Smooth muscle cell (in vitro differentiated cells): ENCODE measurements around the gene BPIFA1. TPM values are rescaled to one million over a fixed set of nuclear protein-coding genes. Genes with fewer than 3 reads are reported as not detected.

Experiments
- DNase-seq: peaks from one replicate; lab custom pipeline; 2025; ENCODE audit not compliant: unreplicated experiment; lab: John Stamatoyannopoulos, UW
- H2AFZ ChIP-seq: fragments of 200-600 bp; sonication (generic); 2 replicates; pipeline ENCODE4 v1.6.0; 2016; ENCODE audit warnings: antibody characterized with exemption, low read depth, mild to moderate bottlenecking
- H3F3A ChIP-seq: fragments of 200-600 bp; sonication (generic); 2 replicates; pipeline ENCODE4 v1.6.0; 2017; ENCODE audit warnings: antibody characterized with exemption, low read depth
- H3K27ac ChIP-seq: fragments of 200-600 bp; sonication (generic); 2 replicates; pipeline ENCODE4 v1.5.1; 2016; ENCODE audit warnings: low read depth, mild to moderate bottlenecking
- H3K27me3 ChIP-seq: fragments of 200-600 bp; sonication (generic); 2 replicates; pipeline ENCODE4 v1.6.1; 2016; ENCODE audit warnings: low read depth, mild to moderate bottlenecking
- H3K36me3 ChIP-seq: fragments of 200-600 bp; sonication (generic); 2 replicates; pipeline ENCODE4 v1.5.1; 2016; ENCODE audit warnings: low read depth
- H3K4me1 ChIP-seq: fragments of 200-600 bp; sonication (generic); 2 replicates; pipeline ENCODE4 v1.5.1; 2016; ENCODE audit warnings: low read depth
- H3K4me2 ChIP-seq: fragments of 200-600 bp; sonication (generic); 2 replicates; pipeline ENCODE4 v1.6.0; 2016; ENCODE audit warnings: mild to moderate bottlenecking
- H3K4me3 ChIP-seq: fragments of 200-600 bp; sonication (generic); 2 replicates; pipeline ENCODE4 v1.5.1; 2016; ENCODE audit warnings: mild to moderate bottlenecking
- H3K79me2 ChIP-seq: fragments of 200-600 bp; sonication (generic); 2 replicates; pipeline ENCODE4 v1.6.0; 2016; ENCODE audit warnings: low read depth, mild to moderate bottlenecking
- H3K9ac ChIP-seq: fragments of 200-600 bp; sonication (generic); 2 replicates; pipeline ENCODE4 v1.6.0; 2016; ENCODE audit warnings: low read depth
- H3K9me3 ChIP-seq: fragments of 200-600 bp; sonication (generic); replicated peaks from 2 replicates; pipeline ENCODE4 v1.5.1; 2016; ENCODE audit warnings: low read depth
- H4K20me1 ChIP-seq: fragments of 200-600 bp; sonication (generic); 2 replicates; pipeline ENCODE4 v1.6.0; 2016; ENCODE audit warnings: low read depth
- WGBS: methylation state at CpG from one replicate; pipeline ENCODE4 v1.1.7; 2016; ENCODE audit warnings: low lambda C conversion rate; 5-methylcytosine and 5-hydroxymethylcytosine counted together
- polyA plus RNA-seq: library from polyadenylated mRNA; unstranded; fragments of >200 nt; fragmentation: Nextera tagmentation; extraction: Ambion mirVana; gene quantifications from 2 replicates; pipeline ENCODE4 v1.2.1, GENCODE V29; 2016
- total RNA-seq: library from RNA; depleted of rRNA; stranded (reverse); fragments of >200 nt; gene quantifications from 2 replicates; pipeline ENCODE4 v1.2.3, GENCODE V29; 2014
- TF ChIP-seq, protein P1 (sequence below): fragments of 200-600 bp; sonication (generic); IDR thresholded peaks from 2 replicates; pipeline ENCODE4 v1.5.1; 2017; ENCODE audit warnings: borderline replicate concordance, mild to moderate bottlenecking, antibody characterized with exemption; ENCODE audit not compliant: insufficient read depth, poor library complexity, severe bottlenecking

BPIFA1 gene
- total and polyA plus RNA-seq, 2 experiments from 2014 or later: not detected

DNA sequence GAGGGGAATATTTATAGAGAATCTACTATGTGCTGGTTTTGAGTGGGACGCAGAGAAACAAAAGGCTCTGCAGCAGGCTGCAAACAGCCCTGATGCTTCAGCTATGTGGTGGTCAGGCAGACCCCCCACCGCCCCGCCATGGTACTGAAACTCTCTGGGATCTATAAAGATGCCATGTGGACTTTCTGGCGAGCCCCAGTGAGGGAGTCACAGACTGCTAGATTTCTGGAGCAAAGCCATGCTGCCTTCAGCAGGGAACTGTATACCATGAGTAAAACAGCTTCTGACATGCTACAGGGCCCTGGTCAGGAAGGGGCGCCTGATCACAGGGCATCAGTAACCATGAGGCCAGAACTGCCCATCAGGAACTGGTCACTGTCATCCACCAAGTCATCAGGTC, 28.0 kb downstream of the BPIFA1 start:
- Histone ChIP-seq H3K79me2 (no peaks in the 10 kb centered on the region), H3K27ac (no peak overlapping the region), H3K4me2 (no peak overlapping the region), H3K4me1 (no peaks in the 10 kb centered on the region), H3F3A (no peaks in the 10 kb centered on the region), H3K27me3 (peaks cover 26% of the 10 kb centered on the region), H3K36me3 (no peaks in the 10 kb centered on the region), H3K9ac (no peak overlapping the region), H3K4me3 (no peak overlapping the region), H3K9me3 (no peaks in the 10 kb centered on the region), H4K20me1 (no peaks in the 10 kb centered on the region), H2AFZ (no peak overlapping the region)
- TF ChIP-seq, protein P1, sequence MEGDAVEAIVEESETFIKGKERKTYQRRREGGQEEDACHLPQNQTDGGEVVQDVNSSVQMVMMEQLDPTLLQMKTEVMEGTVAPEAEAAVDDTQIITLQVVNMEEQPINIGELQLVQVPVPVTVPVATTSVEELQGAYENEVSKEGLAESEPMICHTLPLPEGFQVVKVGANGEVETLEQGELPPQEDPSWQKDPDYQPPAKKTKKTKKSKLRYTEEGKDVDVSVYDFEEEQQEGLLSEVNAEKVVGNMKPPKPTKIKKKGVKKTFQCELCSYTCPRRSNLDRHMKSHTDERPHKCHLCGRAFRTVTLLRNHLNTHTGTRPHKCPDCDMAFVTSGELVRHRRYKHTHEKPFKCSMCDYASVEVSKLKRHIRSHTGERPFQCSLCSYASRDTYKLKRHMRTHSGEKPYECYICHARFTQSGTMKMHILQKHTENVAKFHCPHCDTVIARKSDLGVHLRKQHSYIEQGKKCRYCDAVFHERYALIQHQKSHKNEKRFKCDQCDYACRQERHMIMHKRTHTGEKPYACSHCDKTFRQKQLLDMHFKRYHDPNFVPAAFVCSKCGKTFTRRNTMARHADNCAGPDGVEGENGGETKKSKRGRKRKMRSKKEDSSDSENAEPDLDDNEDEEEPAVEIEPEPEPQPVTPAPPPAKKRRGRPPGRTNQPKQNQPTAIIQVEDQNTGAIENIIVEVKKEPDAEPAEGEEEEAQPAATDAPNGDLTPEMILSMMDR: no peak
- WGBS: 87% methylated on average over 5 of the region's 5 CpGs
- no peak for DNase-seq

DNA sequence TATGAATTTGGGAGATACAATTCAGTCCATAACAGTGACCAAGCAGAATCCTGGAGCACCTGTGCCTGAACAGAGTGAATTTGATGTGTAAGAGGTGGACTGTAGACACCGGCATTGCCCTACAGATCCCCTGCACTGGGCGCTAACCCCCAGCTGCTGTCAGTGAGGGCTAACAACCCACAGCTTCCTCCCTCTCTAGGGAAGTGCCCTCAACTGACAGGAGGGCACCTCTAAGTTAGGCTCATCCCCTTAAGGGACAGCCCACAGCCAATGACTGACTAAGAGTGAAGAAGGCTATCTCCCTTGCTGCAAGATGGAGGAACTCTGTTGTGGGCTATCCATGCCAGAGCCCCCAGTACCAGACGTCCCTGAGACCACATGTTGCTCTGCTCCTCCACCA, 31.9 kb downstream of the BPIFA1 start:
- H3K4me1 ChIP-seq: no peaks in the 10 kb centered on the region
- WGBS: 79% methylated on average over 3 of the region's 3 CpGs
- H3F3A ChIP-seq: no peaks in the 10 kb centered on the region
- TF ChIP-seq, protein P1: no peak
- no peaks in the 10 kb centered on the region for H3K36me3 ChIP-seq
- no peaks in the 10 kb centered on the region for H3K79me2 ChIP-seq
- H3K9ac ChIP-seq: no peak overlapping the region
- no peaks in the 10 kb centered on the region for H4K20me1 ChIP-seq
- no peak overlapping the region for H3K4me2 ChIP-seq
- H3K27ac ChIP-seq: no peak overlapping the region
- no peaks in the 10 kb centered on the region for H3K9me3 ChIP-seq
- no peak overlapping the region for H2AFZ ChIP-seq
- no peak overlapping the region for H3K4me3 ChIP-seq
- H3K27me3 ChIP-seq: peaks cover 26% of the 10 kb centered on the region
- no peak for DNase-seq

- H3K9me3 ChIP-seq: no peaks in the 10 kb centered on the region
- WGBS: 94% methylated on average over 10 of the region's 10 CpGs
- no peak for DNase-seq
- no peak overlapping the region for H3K4me2 ChIP-seq
- no peaks in the 10 kb centered on the region for H3K79me2 ChIP-seq
- H4K20me1 ChIP-seq: no peaks in the 10 kb centered on the region
- no peak overlapping the region for H3K27ac ChIP-seq
- H3K9ac ChIP-seq: no peak overlapping the region
- H3K4me1 ChIP-seq: no peaks in the 10 kb centered on the region
- H3K4me3 ChIP-seq: no peak overlapping the region
- peaks cover 29% of the 10 kb centered on the region for H3K27me3 ChIP-seq
- no peaks in the 10 kb centered on the region for H3F3A ChIP-seq
- TF ChIP-seq, protein P1: no peak
- H2AFZ ChIP-seq: no peak overlapping the region
- no peaks in the 10 kb centered on the region for H3K36me3 ChIP-seq
Measured at GRCh38 chr20:33272155-33272873, 36.5 kb downstream of the BPIFA1 start.
